Astrocyte of the cerebellum (primary cell): ENCODE data around the gene TFF1.

ENCODE experiments used
- DNase-seq: peaks from one replicate; pipeline ENCODE4 v3.0.0-alpha.2; 2011; ENCODE audit warnings: low read depth
- H3K4me3 ChIP-seq: 2 replicates; pipeline ENCODE4 v1.5.1; 2011; ENCODE audit warnings: mild to moderate bottlenecking, low read depth, low read length, moderate library complexity
- CTCF ChIP-seq: IDR thresholded peaks from 2 replicates; pipeline ENCODE4 v1.5.1; 2012; ENCODE audit warnings: low read length, low read depth, moderate library complexity, mild to moderate bottlenecking; ENCODE audit errors: missing control alignments
- in situ Hi-C: cut with HindIII; loops from 2 replicates; pipeline ENCODE4 v1.10.0; 2017; ENCODE audit warnings: low sequenced_read_pairs

Gene TFF1

GRCh38 chr21:42352441-42353095, 13.8 kb downstream of the TFF1 start:
- in situ Hi-C loops: no loop called here
- DNase-seq: no peak
- TF ChIP-seq CTCF: no peak
- no peak overlapping the region for H3K4me3 ChIP-seq

- no peak for DNase-seq
- no peak for TF ChIP-seq CTCF
- in situ Hi-C loops: no loop called here
- no peak overlapping the region for H3K4me3 ChIP-seq
Observed at GRCh38 chr21:42351626-42352440, 14.5 kb downstream of the TFF1 start.

GRCh38 chr21:42350927-42351426, 15.4 kb downstream of the TFF1 start, which contains the start of gene TFF2:
TSS of gene TFF2 (minus strand) at chr21:42350994. CDS start at chr21:42350957, 37 bp downstream.
- H3K4me3 ChIP-seq: no peak within 1 kb of the TSS
- in situ Hi-C loops: no loop called here
- no peak for DNase-seq
- no peak for TF ChIP-seq CTCF

- TF ChIP-seq CTCF: no peak
- in situ Hi-C loops: no loop called here
- no peak overlapping the region for H3K4me3 ChIP-seq
- DNase-seq: no peak
Observed at GRCh38 chr21:42350318-42350910, 15.9 kb downstream of the TFF1 start.

- TF ChIP-seq CTCF: no peak
- no peak for DNase-seq
- in situ Hi-C loops: no loop called here
- no peak overlapping the region for H3K4me3 ChIP-seq
Observed at GRCh38 chr21:42349420-42350317, 16.7 kb downstream of the TFF1 start.

- TF ChIP-seq CTCF: no peak
- H3K4me3 ChIP-seq: no peak overlapping the region
- in situ Hi-C loops: no loop called here
- no peak for DNase-seq
Observed at GRCh38 chr21:42348762-42349161, 17.6 kb downstream of the TFF1 start.
